Naive thymus-derived CD8-positive, alpha-beta T cell (primary cell): Measurements from ENCODE around the gene GPR135. TPM values are rescaled to one million over a fixed set of nuclear protein-coding genes. Genes with fewer than 3 reads are reported as not detected.

ENCODE experiments used
- ATAC-seq, 2 donors: fragments of 150-1000 bp; cut with Tn5 transposase in 1 of 2; sonication (Bioruptor Pico), chemical (Tn5 transposase) in 1 of 2; 1 replicate in 1 of 2; 2 replicates in 1 of 2; pipeline ENCODE4 v1.10.0; 2021; ENCODE audit warnings: mild to moderate bottlenecking in 2 of 2, moderate library complexity in 2 of 2
- POLR2A ChIA-PET: fragments of 350-600 bp; sonication (Branson Sonifier 250); formaldehyde crosslinking; loops from one replicate; lab custom pipeline; 2021; ENCODE audit warnings: antibody characterized with exemption; lab: Charles Lee
- DNase-seq, 10 donors: peaks; one replicate each; pipeline versions ENCODE4 v3.0.0 to v3.0.0-alpha.2; 2020 to 2022
- H3K27ac Mint-ChIP-seq, 10 donors: one replicate each; pipeline ENCODE4 v1.8.0; 2020 to 2022; ENCODE audit warnings: mild to moderate bottlenecking in 10 of 10, mixed read lengths in 10 of 10, moderate library complexity in 4 of 10, inconsistent platforms in 1 of 10
- H3K27me3 Mint-ChIP-seq, 5 donors: one replicate each; pipeline ENCODE4 v1.8.0; 2021 to 2022; ENCODE audit warnings: mixed read lengths in 5 of 5
- H3K36me3 Mint-ChIP-seq, 3 donors: one replicate each; pipeline ENCODE4 v1.8.0; 2020 to 2022; ENCODE audit warnings: mixed read lengths in 3 of 3, mild to moderate bottlenecking in 2 of 3, inconsistent platforms in 1 of 3
- H3K4me1 Mint-ChIP-seq, 4 donors: one replicate each; pipeline ENCODE4 v1.8.0; 2021 to 2022; ENCODE audit warnings: mixed read lengths in 4 of 4
- H3K4me3 Mint-ChIP-seq, 10 donors: one replicate each; pipeline ENCODE4 v1.8.0; 2020 to 2022; ENCODE audit warnings: mild to moderate bottlenecking in 10 of 10, mixed read lengths in 10 of 10, moderate library complexity in 6 of 10, inconsistent platforms in 1 of 10
- H3K9me3 Mint-ChIP-seq, 9 donors: one replicate each; pipeline ENCODE4 v1.8.0; 2020 to 2022; ENCODE audit warnings: mixed read lengths in 9 of 9, mild to moderate bottlenecking in 3 of 9, inconsistent platforms in 1 of 9, moderate library complexity in 1 of 9
- polyA plus RNA-seq, 3 donors: library from polyadenylated mRNA; unstranded; fragments of 300-500 nt; fragmentation: Illumina TruSeq; gene quantifications; one replicate each; pipeline ENCODE4 v1.2.3, GENCODE V29; 2021
- total RNA-seq, 8 experiments: library from RNA in 2 of 8; stranded (reverse) in 2 of 8; gene quantifications; one replicate each; pipeline ENCODE4 v1.2.3 and lab custom pipeline; 2021 to 2026

GPR135 gene
- total and polyA plus RNA-seq, 5 experiments from 2014 or later, result 0.16 to 2.0 (median 1.7) TPM; not detected in 2

DNA sequence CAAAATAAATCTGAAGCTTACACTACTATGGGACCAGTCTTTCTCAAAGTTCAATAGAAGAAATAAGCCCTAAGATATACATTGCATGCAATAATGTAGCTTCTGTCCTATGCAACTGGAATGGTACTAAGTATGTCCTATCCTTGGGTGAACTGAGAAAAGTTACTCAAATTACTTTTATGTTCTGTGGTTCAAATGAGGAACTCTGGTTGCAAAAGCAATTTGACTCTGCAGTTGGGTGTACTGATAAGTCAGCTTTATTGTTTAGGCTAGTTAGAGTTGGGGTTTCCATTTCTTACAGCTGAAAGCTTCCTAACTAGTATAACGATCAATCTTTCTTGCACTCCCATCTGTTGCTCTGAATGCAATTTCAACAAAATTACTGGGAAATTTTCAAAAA is 29.2 kb downstream of the GPR135 start:
- no peaks in the 10 kb centered on the region for H3K36me3 Mint-ChIP-seq
- no peak overlapping the region for H3K27ac Mint-ChIP-seq
- H3K4me3 Mint-ChIP-seq, result no peak overlapping the region
- H3K4me1 Mint-ChIP-seq, result no peaks in the 10 kb centered on the region
- H3K9me3 Mint-ChIP-seq, result no peaks in the 10 kb centered on the region
- POLR2A ChIA-PET, result no interaction called here
- DNase-seq, result no peak
- no peaks in the 10 kb centered on the region for H3K27me3 Mint-ChIP-seq
- ATAC-seq, result no peak

DNA sequence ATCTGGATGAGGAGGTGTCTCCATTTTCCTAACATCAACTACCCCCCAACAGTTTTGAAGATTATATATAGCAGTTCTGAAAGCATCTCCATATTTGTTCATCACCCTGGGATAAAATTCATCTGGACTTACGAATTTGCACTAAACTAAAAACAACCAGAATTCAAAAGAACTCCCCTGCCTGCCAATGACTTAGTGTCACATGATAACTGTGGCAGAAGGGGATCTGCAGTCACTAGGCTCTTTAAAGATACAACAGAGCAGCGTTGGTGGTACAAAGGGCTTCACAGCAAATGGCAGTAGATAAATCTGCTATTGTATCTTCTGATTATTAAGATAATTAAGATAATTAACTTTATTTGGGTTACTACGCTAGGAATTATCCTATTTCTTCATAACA is 30.1 kb downstream of the GPR135 start:
- DNase-seq, result no peak
- POLR2A ChIA-PET, result no interaction called here
- no peaks in the 10 kb centered on the region for H3K9me3 Mint-ChIP-seq

DNA sequence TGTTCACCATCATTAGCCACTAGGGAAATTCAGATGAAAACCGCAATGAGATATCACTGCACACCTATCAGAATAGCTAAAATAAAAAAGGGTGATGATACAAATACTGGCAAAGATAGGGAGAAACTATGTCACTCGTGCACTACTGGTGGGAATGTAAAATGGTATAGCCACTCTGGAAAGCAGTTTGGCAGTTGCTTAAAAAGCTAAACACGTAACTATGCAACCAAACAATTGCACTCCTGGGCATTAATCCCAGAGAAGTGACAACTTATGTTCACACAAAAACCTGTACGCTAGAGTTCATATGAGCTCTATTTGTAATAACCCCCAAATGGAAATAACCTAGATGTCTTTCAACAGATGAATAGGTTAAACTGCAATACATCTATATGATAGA is 35.4 kb downstream of the GPR135 start:
- ATAC-seq (no peak), DNase-seq (no peak)
- H3K4me1 Mint-ChIP-seq, result peaks cover 0 to 2% (median 0%) of the 10 kb centered on the region in 4 donors
- H3K27ac Mint-ChIP-seq, result no peak overlapping the region
- no peaks in the 10 kb centered on the region for H3K9me3 Mint-ChIP-seq
- POLR2A ChIA-PET, result no interaction called here
- H3K36me3 Mint-ChIP-seq, result no peaks in the 10 kb centered on the region
- peaks cover 3 to 13% (median 7%) of the 10 kb centered on the region in 5 donors for H3K27me3 Mint-ChIP-seq
- no peak overlapping the region for H3K4me3 Mint-ChIP-seq

More for the DNA sequence above, 30.1 kb downstream of the GPR135 start:
- ATAC-seq, result no peak
- Mint-ChIP-seq H3K36me3 (no peaks in the 10 kb centered on the region), H3K27me3 (no peaks in the 10 kb centered on the region), H3K4me3 (no peak overlapping the region), H3K27ac (no peak overlapping the region), H3K4me1 (no peaks in the 10 kb centered on the region)

DNA sequence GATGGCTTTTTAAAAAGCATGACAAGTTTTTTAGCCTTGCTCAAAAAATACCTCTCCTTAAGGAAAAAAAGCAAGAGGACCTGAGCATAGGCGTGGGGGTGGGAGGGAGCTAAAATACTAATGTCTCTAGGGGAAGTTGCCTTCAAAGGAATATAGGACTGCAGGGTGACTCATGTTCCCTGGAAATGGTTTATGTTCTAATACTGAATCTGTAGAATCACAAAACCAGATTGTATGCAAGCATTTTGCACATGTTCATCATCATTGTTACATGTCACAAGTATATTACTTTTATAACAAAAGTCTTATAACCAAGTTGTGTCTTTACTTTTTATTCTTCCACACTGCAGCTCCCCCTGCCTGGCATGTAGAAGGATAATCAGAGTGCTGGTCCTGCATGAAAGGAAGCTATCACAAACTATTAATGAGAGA is 36.6 kb downstream of the GPR135 start:
- DNase-seq (no peak), ATAC-seq (no peak)
- Mint-ChIP-seq H3K4me1 (peaks cover 0 to 2% (median 0%) of the 10 kb centered on the region in 4 donors), H3K36me3 (no peaks in the 10 kb centered on the region), H3K27ac (no peak overlapping the region), H3K9me3 (no peaks in the 10 kb centered on the region), H3K4me3 (no peak overlapping the region), H3K27me3 (peaks cover 6 to 15% (median 11%) of the 10 kb centered on the region in 5 donors)
- POLR2A ChIA-PET, result no interaction called here

DNA sequence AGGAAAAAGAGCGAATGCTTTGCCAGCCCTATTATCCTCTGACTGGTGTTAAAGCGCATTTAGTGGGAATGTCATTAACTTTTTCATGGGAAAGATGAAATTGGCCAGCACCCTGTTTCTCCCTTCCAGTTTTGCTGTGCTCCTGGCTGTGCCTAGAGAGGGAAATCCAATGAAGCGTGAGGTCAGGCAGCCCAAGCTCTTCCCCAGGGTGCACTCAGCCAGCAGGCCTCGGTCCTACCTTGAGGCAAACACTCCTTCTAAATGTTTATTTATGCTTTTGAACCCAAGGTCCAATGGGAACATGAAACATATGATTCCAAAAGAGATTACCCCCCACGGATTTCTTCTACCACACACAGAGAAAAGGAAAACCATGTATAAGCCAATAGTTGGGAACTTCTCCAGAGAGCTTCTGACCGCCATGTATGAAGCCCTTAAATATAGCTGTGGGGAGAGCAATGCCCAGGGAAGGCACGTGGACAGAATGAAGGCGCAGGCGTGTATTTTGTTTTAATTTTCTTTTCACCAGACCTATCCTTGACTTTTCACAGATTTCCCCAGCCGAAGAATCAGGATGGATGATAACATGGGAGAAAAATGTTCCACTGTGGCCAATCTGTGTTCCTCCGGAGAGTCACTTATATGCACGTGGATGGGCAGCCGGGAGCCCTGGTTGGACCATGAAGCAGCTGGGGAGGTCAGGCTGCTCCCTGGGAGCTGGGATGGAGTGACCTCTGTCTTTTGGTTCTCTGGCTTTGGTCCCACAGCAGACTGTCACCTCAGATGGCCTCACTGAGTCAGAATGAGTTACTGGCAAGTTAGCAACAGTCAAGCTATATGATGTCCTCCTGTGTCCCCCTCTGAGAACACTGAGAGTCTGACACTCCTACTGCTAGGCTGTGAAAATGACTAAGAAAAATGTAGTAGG is 37.3 kb downstream of the GPR135 start:
- ATAC-seq (no peak), DNase-seq (no peak)
- no peaks in the 10 kb centered on the region for H3K36me3 Mint-ChIP-seq
- peaks cover 6 to 15% (median 11%) of the 10 kb centered on the region in 5 donors for H3K27me3 Mint-ChIP-seq
- H3K27ac Mint-ChIP-seq, result no peak overlapping the region
- H3K4me3 Mint-ChIP-seq, result no peak overlapping the region
- H3K4me1 Mint-ChIP-seq, result peaks cover 0 to 2% (median 0%) of the 10 kb centered on the region in 4 donors
- H3K9me3 Mint-ChIP-seq, result no peaks in the 10 kb centered on the region
- POLR2A ChIA-PET, result no interaction called here

GRCh38 chr14:59425322-59425935 is 39.8 kb downstream of the GPR135 start:
- Mint-ChIP-seq H3K36me3 (no peaks in the 10 kb centered on the region), H3K27ac (no peak overlapping the region), H3K27me3 (peaks cover 6 to 20% (median 11%) of the 10 kb centered on the region in 5 donors), H3K4me3 (no peak overlapping the region), H3K9me3 (no peaks in the 10 kb centered on the region), H3K4me1 (peaks cover 0 to 5% (median 0%) of the 10 kb centered on the region in 4 donors)
- POLR2A ChIA-PET, result no interaction called here
- DNase-seq, result no peak
- ATAC-seq, result no peak

DNA sequence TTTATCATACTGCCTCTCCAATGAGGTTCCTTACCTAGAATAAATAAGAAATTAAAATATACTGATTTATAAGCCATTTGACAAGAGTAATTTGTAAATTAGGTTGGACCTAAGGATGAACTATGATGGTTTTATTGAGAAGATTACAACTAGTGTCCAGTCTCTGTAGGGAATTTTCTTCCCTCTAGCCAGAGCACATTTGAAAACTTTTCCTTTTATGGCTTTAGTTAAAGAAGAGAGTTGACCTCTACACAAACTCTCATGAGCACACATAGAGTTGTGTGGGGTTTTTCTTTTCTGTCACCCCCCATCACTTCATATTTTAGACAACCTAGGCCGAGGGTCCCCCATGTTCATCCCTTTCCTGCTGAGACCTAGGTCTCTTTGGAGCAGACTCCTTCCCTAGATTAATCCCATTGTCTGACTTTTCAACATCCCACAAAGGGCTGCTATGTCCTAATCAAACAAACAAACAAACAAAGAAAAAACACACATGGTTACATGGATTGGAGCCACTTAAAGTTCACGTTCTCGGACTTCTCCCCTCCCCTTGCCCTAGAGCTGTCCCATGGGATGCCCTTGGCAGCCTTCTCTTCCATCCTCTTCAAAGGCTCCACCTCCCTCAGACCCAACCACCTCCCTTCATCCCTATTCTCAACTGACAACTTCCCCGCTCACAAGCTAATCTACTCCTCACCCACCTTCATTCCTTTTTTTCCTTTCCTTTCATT is 40.7 kb downstream of the GPR135 start:
- H3K27ac Mint-ChIP-seq, result peak overlapping the region in 1 of 10 donors; percentile 19
- no peaks in the 10 kb centered on the region for H3K36me3 Mint-ChIP-seq
- POLR2A ChIA-PET, result no interaction called here
- H3K4me3 Mint-ChIP-seq, result no peak overlapping the region
- DNase-seq, result no peak
- no peaks in the 10 kb centered on the region for H3K9me3 Mint-ChIP-seq
- H3K4me1 Mint-ChIP-seq, result peaks cover 0 to 5% (median 0%) of the 10 kb centered on the region in 4 donors
- no peak for ATAC-seq
- peaks cover 6 to 20% (median 11%) of the 10 kb centered on the region in 5 donors for H3K27me3 Mint-ChIP-seq

GRCh38 chr14:59422069-59422881 is 42.9 kb downstream of the GPR135 start:
- ATAC-seq (no peak), DNase-seq (no peak)
- Mint-ChIP-seq H3K27ac (no peak overlapping the region), H3K4me3 (no peak overlapping the region), H3K27me3 (peaks cover 6 to 20% (median 11%) of the 10 kb centered on the region in 5 donors), H3K9me3 (no peaks in the 10 kb centered on the region), H3K4me1 (peaks cover 0 to 5% (median 0%) of the 10 kb centered on the region in 4 donors), H3K36me3 (no peaks in the 10 kb centered on the region)
- POLR2A ChIA-PET, result no interaction called here

DNA sequence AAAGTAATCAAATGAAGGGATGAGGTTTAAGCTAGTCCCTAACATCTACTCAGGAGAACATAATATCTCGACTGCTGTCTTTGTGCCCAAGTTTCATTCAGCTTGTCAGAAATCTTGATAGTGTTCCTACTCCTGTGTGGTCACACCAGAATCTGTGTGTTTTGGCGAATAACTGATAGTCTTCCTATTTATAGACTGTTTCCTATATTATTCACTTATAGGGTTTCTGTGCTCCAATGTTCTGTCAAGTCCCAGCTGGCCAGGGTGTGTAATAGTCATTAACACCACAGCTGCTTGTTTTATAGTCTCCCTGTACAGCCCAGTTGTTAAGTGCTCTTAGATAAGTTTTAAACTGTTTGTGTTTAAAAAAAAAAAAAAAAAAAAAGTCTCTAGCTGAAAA is 45.9 kb downstream of the GPR135 start:
- Mint-ChIP-seq H3K27ac (no peak overlapping the region), H3K36me3 (no peaks in the 10 kb centered on the region), H3K9me3 (no peaks in the 10 kb centered on the region), H3K4me3 (no peak overlapping the region), H3K27me3 (peaks cover 0 to 6% (median 0%) of the 10 kb centered on the region in 5 donors), H3K4me1 (peaks cover 0 to 4% (median 0%) of the 10 kb centered on the region in 4 donors)
- POLR2A ChIA-PET, result no interaction called here
- DNase-seq (no peak), ATAC-seq (no peak)

GRCh38 chr14:59417311-59417710 is 47.9 kb downstream of the GPR135 start:
- H3K4me1 Mint-ChIP-seq, result peaks cover 0 to 4% (median 0%) of the 10 kb centered on the region in 4 donors
- POLR2A ChIA-PET, result no interaction called here
- ATAC-seq, result no peak
- H3K27me3 Mint-ChIP-seq, result peaks cover 0 to 10% (median 1%) of the 10 kb centered on the region in 5 donors
- peaks cover 0 to 2% (median 0%) of the 10 kb centered on the region in 3 donors for H3K36me3 Mint-ChIP-seq
- H3K4me3 Mint-ChIP-seq, result no peak overlapping the region
- peaks cover 0 to 5% (median 0%) of the 10 kb centered on the region in 9 donors for H3K9me3 Mint-ChIP-seq
- no peak overlapping the region for H3K27ac Mint-ChIP-seq
- no peak for DNase-seq

DNA sequence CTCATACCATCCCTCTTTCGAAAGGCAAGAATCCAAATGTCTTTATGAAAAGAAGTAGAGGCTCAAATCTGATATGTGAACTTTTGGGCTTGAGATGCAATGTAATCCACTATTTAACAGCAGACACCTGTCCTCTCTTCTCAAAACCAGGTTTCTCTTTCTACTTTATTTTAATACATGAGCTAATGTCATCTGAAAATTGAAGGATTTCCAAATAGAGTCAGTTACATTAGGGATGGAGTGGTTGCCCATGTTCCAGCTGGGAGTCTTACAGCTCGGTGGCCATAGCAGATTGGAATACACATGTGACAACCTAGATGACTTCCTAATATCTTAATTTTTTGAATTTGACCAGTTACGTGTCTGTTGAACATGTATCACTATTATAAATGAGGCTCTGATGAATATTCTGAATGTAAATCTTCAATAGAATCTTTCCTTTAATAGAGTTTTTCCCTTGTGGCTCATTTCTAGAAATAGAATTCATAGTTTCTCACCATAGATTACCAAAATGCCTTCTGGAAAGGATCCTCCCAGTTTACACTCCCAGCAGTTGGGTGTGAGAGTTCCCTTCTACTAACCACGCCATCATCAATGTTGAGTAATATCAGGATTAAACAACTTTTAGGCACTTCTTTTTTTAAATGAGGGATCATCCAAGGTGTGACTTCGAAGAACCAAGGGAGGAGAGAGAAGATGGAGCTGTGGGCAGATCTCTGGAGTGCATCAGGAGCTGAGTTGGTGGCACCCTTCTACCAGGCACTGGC is 49.2 kb downstream of the GPR135 start:
- Mint-ChIP-seq H3K27ac (no peak overlapping the region), H3K36me3 (peaks cover 0 to 2% (median 0%) of the 10 kb centered on the region in 3 donors), H3K9me3 (peaks cover 0 to 13% (median 0%) of the 10 kb centered on the region in 9 donors), H3K27me3 (peaks cover 0 to 10% (median 1%) of the 10 kb centered on the region in 5 donors), H3K4me3 (no peak overlapping the region), H3K4me1 (no peaks in the 10 kb centered on the region)
- POLR2A ChIA-PET, result no interaction called here
- ATAC-seq (no peak), DNase-seq (no peak)
